Ovary (tissue), 3 donors: ENCODE measurements around the gene KCNK5.

Experiments
- EP300 ChIP-seq: sonication (generic); formaldehyde crosslinking; IDR thresholded peaks from one replicate; pipeline ENCODE4 v1.6.1; 2017; ENCODE audit warnings: antibody characterized with exemption
- TF ChIP-seq, protein P1 (sequence below), 3 donors: fragments of 450-650 bp in 2 of 3; fragments of 200-600 bp in 1 of 3; IDR thresholded peaks; one replicate each; pipeline versions ENCODE4 v1.5.1 to v1.8.0; 2016 to 2022; ENCODE audit warnings: antibody characterized with exemption in 3 of 3, mild to moderate bottlenecking in 1 of 3
- donor health status: DM: no; HTN: no; CAD: no.

DNA sequence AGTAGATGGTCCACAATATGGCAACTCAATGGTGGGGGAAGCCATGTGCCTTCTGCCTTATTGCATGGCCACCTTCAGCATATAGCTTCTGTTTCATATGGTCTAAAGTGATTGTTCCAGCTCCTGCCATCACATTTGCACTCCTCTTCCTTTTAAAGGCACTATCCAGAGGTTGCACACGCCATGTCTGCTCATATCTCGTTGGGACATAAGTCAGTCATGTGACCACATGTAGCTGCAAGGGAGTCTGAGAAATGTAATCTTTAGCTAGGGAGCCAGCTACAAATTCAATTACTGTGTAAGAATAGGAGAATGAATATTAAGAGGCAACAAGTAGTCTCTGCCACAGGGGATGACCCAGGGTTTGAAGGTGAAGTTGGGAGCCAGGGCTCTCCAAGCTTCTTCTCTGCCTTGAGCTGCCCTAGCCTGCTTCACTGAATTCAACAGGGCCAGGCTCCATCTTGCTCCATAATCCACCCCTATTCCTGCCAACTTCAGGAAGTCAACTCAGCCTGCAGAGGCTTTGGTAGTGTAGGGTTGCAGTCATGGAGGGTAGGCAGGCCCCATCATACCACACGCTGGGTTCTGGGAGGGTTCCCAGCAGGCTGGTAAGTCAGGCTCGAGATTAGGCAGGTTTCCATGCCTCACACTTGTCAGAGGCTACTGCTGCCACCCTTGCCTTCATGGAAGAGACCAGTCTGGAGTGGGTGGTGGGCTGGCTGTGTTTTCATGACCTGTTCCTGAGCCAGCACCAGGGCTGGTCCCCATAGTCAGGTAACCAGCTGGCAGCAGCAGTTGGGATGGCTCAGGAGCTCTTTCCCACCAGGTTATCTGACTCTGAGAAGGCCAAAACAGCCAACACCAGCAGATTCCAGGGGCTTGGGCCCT lies 57.5 kb downstream of the KCNK5 start:
- TF ChIP-seq, protein P1, sequence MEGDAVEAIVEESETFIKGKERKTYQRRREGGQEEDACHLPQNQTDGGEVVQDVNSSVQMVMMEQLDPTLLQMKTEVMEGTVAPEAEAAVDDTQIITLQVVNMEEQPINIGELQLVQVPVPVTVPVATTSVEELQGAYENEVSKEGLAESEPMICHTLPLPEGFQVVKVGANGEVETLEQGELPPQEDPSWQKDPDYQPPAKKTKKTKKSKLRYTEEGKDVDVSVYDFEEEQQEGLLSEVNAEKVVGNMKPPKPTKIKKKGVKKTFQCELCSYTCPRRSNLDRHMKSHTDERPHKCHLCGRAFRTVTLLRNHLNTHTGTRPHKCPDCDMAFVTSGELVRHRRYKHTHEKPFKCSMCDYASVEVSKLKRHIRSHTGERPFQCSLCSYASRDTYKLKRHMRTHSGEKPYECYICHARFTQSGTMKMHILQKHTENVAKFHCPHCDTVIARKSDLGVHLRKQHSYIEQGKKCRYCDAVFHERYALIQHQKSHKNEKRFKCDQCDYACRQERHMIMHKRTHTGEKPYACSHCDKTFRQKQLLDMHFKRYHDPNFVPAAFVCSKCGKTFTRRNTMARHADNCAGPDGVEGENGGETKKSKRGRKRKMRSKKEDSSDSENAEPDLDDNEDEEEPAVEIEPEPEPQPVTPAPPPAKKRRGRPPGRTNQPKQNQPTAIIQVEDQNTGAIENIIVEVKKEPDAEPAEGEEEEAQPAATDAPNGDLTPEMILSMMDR (IDR thresholded peaks at IDR 0.05): no peak
- no peak for TF ChIP-seq EP300
